NCI-H1417 (cell line): ENCODE measurements around the gene SHISA3.

Experiments used
- DNase-seq, 3 experiments: peaks; one replicate each; lab custom pipeline; 2025; lab: John Stamatoyannopoulos, UW

SHISA3 gene

GRCh38 chr4:42391981-42392380, 5.3 kb upstream of the SHISA3 start:
- peak in 2 of 3 experiments; percentile 28 to 66 for DNase-seq

GRCh38 chr4:42392436-42392835, 4.9 kb upstream of the SHISA3 start:
- no peak for DNase-seq

- DNase-seq = no peak
Measured at GRCh38 chr4:42395595-42395994, 1.7 kb upstream of the SHISA3 start.

- DNase-seq = no peak
Measured at GRCh38 chr4:42396361-42396751, 932 bp upstream of the SHISA3 start.

- peak in 1 of 3 experiments; percentile 77 for DNase-seq
Measured at GRCh38 chr4:42397635-42398170, 415 bp downstream of the SHISA3 start.

GRCh38 chr4:42398171-42398870, 1.0 kb downstream of the SHISA3 start:
- DNase-seq = peak in 2 of 3 experiments; percentile 65 to 77

- DNase-seq = peak in 2 of 3 experiments; percentile 26 to 60
Measured at GRCh38 chr4:42398871-42399331, 1.6 kb downstream of the SHISA3 start.

GRCh38 chr4:42399393-42399792, 2.1 kb downstream of the SHISA3 start:
- no peak for DNase-seq

- peak in 1 of 3 experiments; percentile 5 for DNase-seq
Measured at GRCh38 chr4:42401171-42401570, 3.9 kb downstream of the SHISA3 start.

- DNase-seq = no peak
Measured at GRCh38 chr4:42404001-42404400, 6.7 kb downstream of the SHISA3 start.

- no peak for DNase-seq
Measured at GRCh38 chr4:42410446-42410845, 13.2 kb downstream of the SHISA3 start.

GRCh38 chr4:42411803-42412202, 14.5 kb downstream of the SHISA3 start:
- no peak for DNase-seq

- no peak for DNase-seq
Measured at GRCh38 chr4:42412251-42412650, 15.0 kb downstream of the SHISA3 start.

- no peak for DNase-seq
Measured at GRCh38 chr4:42415281-42415680, 18.0 kb downstream of the SHISA3 start.

GRCh38 chr4:42416017-42416416, 18.7 kb downstream of the SHISA3 start:
- DNase-seq = no peak

GRCh38 chr4:42417550-42417949, 20.3 kb downstream of the SHISA3 start:
- no peak for DNase-seq

GRCh38 chr4:42420140-42420539, 22.9 kb downstream of the SHISA3 start:
- DNase-seq = no peak

- DNase-seq = no peak
Measured at GRCh38 chr4:42425146-42426065, 28.1 kb downstream of the SHISA3 start.

GRCh38 chr4:42428036-42428435, 30.7 kb downstream of the SHISA3 start:
- no peak for DNase-seq

GRCh38 chr4:42436928-42437565, 39.8 kb downstream of the SHISA3 start:
- no peak for DNase-seq

- DNase-seq = no peak
Measured at GRCh38 chr4:42440083-42440482, 42.8 kb downstream of the SHISA3 start.

- no peak for DNase-seq
Measured at GRCh38 chr4:42442601-42443000, 45.3 kb downstream of the SHISA3 start.
